Neural cell (in vitro differentiated cells): Measurements from ENCODE around the gene SYNGR1. TPM values are rescaled to one million over a fixed set of nuclear protein-coding genes. Genes with fewer than 3 reads are reported as not detected.

Experiments
- H2AFZ ChIP-seq: fragments of 200-600, 300-800 bp; sonication (generic), shearing (Covaris generic); 2 replicates; pipeline ENCODE4 v1.6.0; 2014; ENCODE audit warnings: low read depth, mild to moderate bottlenecking, antibody characterized with exemption, low read length, moderate library complexity
- H3F3A ChIP-seq: fragments of 200-600 bp; shearing (Covaris generic); 2 replicates; pipeline ENCODE4 v1.6.1; 2016; ENCODE audit warnings: mild to moderate bottlenecking, moderate library complexity, mixed read lengths, antibody characterized with exemption, low read length; ENCODE audit not compliant: insufficient read depth, poor library complexity, severe bottlenecking
- H3K27ac ChIP-seq: fragments of 200-600, 300-800 bp; sonication (generic), shearing (Covaris generic); 2 replicates; pipeline ENCODE4 v1.5.1; 2014; ENCODE audit warnings: mild to moderate bottlenecking, low read length, moderate library complexity
- H3K27me3 ChIP-seq: fragments of 300-800, 200-600 bp; sonication (generic), shearing (Covaris generic); 2 replicates; pipeline ENCODE4 v1.6.0; 2014; ENCODE audit warnings: mild to moderate bottlenecking, low read depth, low read length, moderate library complexity; ENCODE audit not compliant: insufficient read depth
- H3K36me3 ChIP-seq: fragments of 300-800, 200-600 bp; sonication (generic), shearing (Covaris generic); 2 replicates; pipeline ENCODE4 v1.5.1; 2014; ENCODE audit warnings: mild to moderate bottlenecking, antibody characterized with exemption, low read length, moderate library complexity; ENCODE audit not compliant: insufficient read depth
- H3K4me2 ChIP-seq: fragments of 300-800, 200-600 bp; sonication (generic), shearing (Covaris generic); 2 replicates; pipeline ENCODE4 v1.6.0; 2014; ENCODE audit warnings: mild to moderate bottlenecking, low read length
- H3K4me3 ChIP-seq: fragments of 300-800, 200-600 bp; sonication (generic), shearing (Covaris generic); 2 replicates; pipeline ENCODE4 v1.5.1; 2014; ENCODE audit warnings: mild to moderate bottlenecking, low read length, moderate library complexity
- H3K79me2 ChIP-seq: fragments of 200-600 bp; shearing (Covaris generic); replicated peaks from 2 replicates; pipeline ENCODE4 v1.6.0; 2014; ENCODE audit warnings: mild to moderate bottlenecking, low read length, moderate library complexity; ENCODE audit not compliant: insufficient read depth
- H3K9ac ChIP-seq: fragments of 300-800, 200-600 bp; sonication (generic), shearing (Covaris generic); 2 replicates; pipeline ENCODE4 v1.6.1; 2016; ENCODE audit warnings: mild to moderate bottlenecking, low read length, mixed read lengths
- H3K9me2 ChIP-seq: fragments of 200-600 bp; shearing (Covaris generic); 2 replicates; pipeline ENCODE4 v1.6.1; 2016; ENCODE audit warnings: mild to moderate bottlenecking, low read length, mixed read lengths; ENCODE audit not compliant: insufficient read depth
- H3K9me3 ChIP-seq: fragments of 200-600, 300-800 bp; sonication (generic), shearing (Covaris generic); 2 replicates; pipeline ENCODE4 v1.6.1; 2016; ENCODE audit warnings: mild to moderate bottlenecking, mixed run types, low read length, moderate library complexity, mixed read lengths
- H4K20me1 ChIP-seq: fragments of 200-600 bp; shearing (Covaris generic); 2 replicates; pipeline ENCODE4 v1.6.1; 2016; ENCODE audit warnings: mild to moderate bottlenecking, mixed run types; ENCODE audit not compliant: insufficient read depth
- CTCF ChIP-seq: fragments of 450-650 bp; IDR thresholded peaks from 2 replicates; pipeline ENCODE4 v1.5.1; 2014; ENCODE audit warnings: antibody characterized with exemption, mild to moderate bottlenecking, moderate library complexity; ENCODE audit not compliant: poor library complexity, severe bottlenecking
- EP300 ChIP-seq: fragments of 450-650 bp; conservative IDR thresholded peaks from 2 replicates; pipeline ENCODE4 v1.6.1; 2014; ENCODE audit warnings: antibody characterized with exemption, mild to moderate bottlenecking, moderate library complexity; ENCODE audit not compliant: poor library complexity, severe bottlenecking
- EZH2 ChIP-seq: fragments of 200-600, 300-800 bp; shearing (Covaris generic), sonication (generic); IDR thresholded peaks from 2 replicates; pipeline ENCODE4 v1.6.1; 2014; ENCODE audit warnings: antibody characterized with exemption, low read length, borderline replicate concordance, mild to moderate bottlenecking; ENCODE audit not compliant: insufficient read depth, poor library complexity, severe bottlenecking
- MXI1 ChIP-seq: fragments of 450-650 bp; conservative IDR thresholded peaks from 2 replicates; pipeline ENCODE4 v1.6.1; 2014; ENCODE audit warnings: antibody characterized with exemption, mild to moderate bottlenecking; ENCODE audit not compliant: poor library complexity, severe bottlenecking
- POLR2AphosphoS5 ChIP-seq: IDR thresholded peaks from 2 replicates; pipeline ENCODE4 v1.6.1; 2012
- RAD21 ChIP-seq: fragments of 450-650 bp; conservative IDR thresholded peaks from 2 replicates; pipeline ENCODE4 v1.6.1; 2014; ENCODE audit warnings: antibody characterized with exemption, mild to moderate bottlenecking, moderate library complexity
- REST ChIP-seq: IDR thresholded peaks from 2 replicates; pipeline ENCODE4 v1.6.1; 2012; ENCODE audit warnings: borderline replicate concordance
- SMC3 ChIP-seq: fragments of 450-650 bp; conservative IDR thresholded peaks from 2 replicates; pipeline ENCODE4 v1.6.1; 2014; ENCODE audit warnings: antibody characterized with exemption, mild to moderate bottlenecking, moderate library complexity; ENCODE audit not compliant: poor library complexity
- TAF1 ChIP-seq: IDR thresholded peaks from 2 replicates; pipeline ENCODE4 v1.6.1; 2012; ENCODE audit warnings: low read depth
- polyA plus RNA-seq: library from polyadenylated mRNA; depleted of rRNA; stranded (reverse); fragments of >200 nt; gene quantifications from 2 replicates; pipeline ENCODE4 v1.2.3, GENCODE V29; 2014

SYNGR1 gene
- polyA plus RNA-seq, 1 donor from 2014 or later: 68.4 TPM

GRCh38 chr22:39429186-39429585 lies 79.4 kb downstream of the SYNGR1 start:
- H3K9me2 ChIP-seq: no peaks in the 10 kb centered on the region
- H3K36me3 ChIP-seq: peaks cover 5% of the 10 kb centered on the region
- no peaks in the 10 kb centered on the region for H3K27me3 ChIP-seq
- no peaks in the 10 kb centered on the region for H3K9me3 ChIP-seq
- no peak overlapping the region for H3K4me2 ChIP-seq
- H3K79me2 ChIP-seq: no peaks in the 10 kb centered on the region
- H3K27ac ChIP-seq: no peak overlapping the region
- no peaks in the 10 kb centered on the region for H3F3A ChIP-seq
- H2AFZ ChIP-seq: no peak overlapping the region
- H3K9ac ChIP-seq: no peak overlapping the region
- H3K4me3 ChIP-seq: no peak overlapping the region
- no peaks in the 10 kb centered on the region for H4K20me1 ChIP-seq
- TF ChIP-seq CTCF: no peak
- TF ChIP-seq EP300: no peak
- no peak for TF ChIP-seq MXI1
- TF ChIP-seq TAF1: no peak
- TF ChIP-seq EZH2: no peak
- no peak for TF ChIP-seq RAD21
- TF ChIP-seq REST: no peak

GRCh38 chr22:39429916-39430575 lies 80.3 kb downstream of the SYNGR1 start:
- Histone ChIP-seq H3K79me2 (no peaks in the 10 kb centered on the region), H3K36me3 (peaks cover 5% of the 10 kb centered on the region), H3K27ac (no peak overlapping the region), H3K4me2 (no peak overlapping the region), H3K9me2 (no peaks in the 10 kb centered on the region), H4K20me1 (no peaks in the 10 kb centered on the region), H3K9ac (no peak overlapping the region), H3F3A (no peaks in the 10 kb centered on the region), H3K9me3 (no peaks in the 10 kb centered on the region), H3K4me3 (no peak overlapping the region), H2AFZ (no peak overlapping the region), H3K27me3 (no peaks in the 10 kb centered on the region)
- TF ChIP-seq MXI1 (no peak), POLR2AphosphoS5 (no peak), RAD21 (no peak), SMC3 (no peak), TAF1 (no peak), EP300 (no peak), CTCF (no peak)
